Psoas muscle (tissue), 8 donors: Measurements from ENCODE around the gene ROBO3. TPM values are rescaled to one million over a fixed set of nuclear protein-coding genes. Genes with fewer than 3 reads are reported as not detected.

Experiments used
- ATAC-seq, 4 donors: fragments of 200-7000 bp; cut with Tn5 transposase; one replicate each; pipeline ENCODE4 v1.9.1; 2020; ENCODE audit warnings: moderate library complexity in 3 of 4, mild to moderate bottlenecking in 2 of 4
- DNase-seq, 2 donors: peaks; one replicate each; pipeline ENCODE4 v3.0.0-alpha.2; 2020
- H3K27ac ChIP-seq: fragments of 200-600 bp; one replicate; pipeline ENCODE4 v1.8.0; 2022
- H3K27me3 ChIP-seq, 3 donors: fragments of 200-600 bp in 1 of 3; one replicate each; pipeline versions ENCODE4 v1.6.1 to v1.8.0; 2013 to 2022; ENCODE audit warnings: low read length in 2 of 3, mild to moderate bottlenecking in 2 of 3, moderate library complexity in 1 of 3; ENCODE audit not compliant: insufficient read depth in 3 of 3
- H3K36me3 ChIP-seq, 2 donors: fragments of 200-600 bp in 1 of 2; one replicate each; pipeline versions ENCODE4 v1.6.1 to v1.8.0; 2013 to 2022; ENCODE audit warnings: low read depth in 1 of 2, mild to moderate bottlenecking in 1 of 2, moderate library complexity in 1 of 2; ENCODE audit not compliant: insufficient read depth in 1 of 2
- H3K4me1 ChIP-seq: fragments of 200-600 bp; one replicate; pipeline ENCODE4 v1.8.0; 2022
- H3K4me3 ChIP-seq: fragments of 200-600 bp; one replicate; pipeline ENCODE4 v1.8.0; 2022; ENCODE audit warnings: mild to moderate bottlenecking
- H3K9me3 ChIP-seq: fragments of 200-600 bp; one replicate; pipeline ENCODE4 v1.8.0; 2022
- CTCF ChIP-seq: fragments of 200-600 bp; IDR thresholded peaks from one replicate; pipeline ENCODE4 v1.8.0; 2022; ENCODE audit warnings: antibody characterized with exemption
- WGBS, 3 donors: extraction: QIAGEN DNeasy Blood & Tissue Kit; methylation state at CpG; one replicate each; pipeline versions ENCODE4 v1.1.6 to v1.1.7; 2013; 5-methylcytosine and 5-hydroxymethylcytosine counted together
- intact Hi-C, 2 donors: fragments of 100-400 bp; cut with DNase I; formaldehyde crosslinking; loops; one replicate each; pipeline versions ENCODE4 v1.11.0 to v1.14.2; 2022
- polyA plus RNA-seq, 3 donors: library from polyadenylated mRNA; stranded (reverse); fragments of 200-250 nt; gene quantifications; one replicate each; pipeline ENCODE4 v1.2.3, GENCODE V29; 2013
- total RNA-seq, 4 donors: library from RNA; stranded (reverse); fragmentation: NEBNext Ultra II Directional in 2 of 4; extraction: Animal tissue kit (Norgen Biotek cat#: 25700) in 2 of 4; gene quantifications; one replicate each; pipeline versions ENCODE4 v1.2.1 to v1.2.4, GENCODE V29; 2021 to 2023
- donor health status: healthy with polysubstance abuse.
- donor health status: DM: no; HTN: no; CAD: no; lungs with moderate emphysema.
- donor health status: Bipolar disorder and iron deficiency.
- donor health status: healthy.
- donor health status: DM: yes; HTN: yes; CAD: no.
- donor health status: DM: no; HTN: no; CAD: no.
- donor health status: DM: no; HTN: no; CAD: no.
- donor health status: DM: yes; HTN: yes; CAD: no.

Gene ROBO3
- total and polyA plus RNA-seq, 7 donors, result 1.7 to 3.6 (median 2.9) TPM

DNA sequence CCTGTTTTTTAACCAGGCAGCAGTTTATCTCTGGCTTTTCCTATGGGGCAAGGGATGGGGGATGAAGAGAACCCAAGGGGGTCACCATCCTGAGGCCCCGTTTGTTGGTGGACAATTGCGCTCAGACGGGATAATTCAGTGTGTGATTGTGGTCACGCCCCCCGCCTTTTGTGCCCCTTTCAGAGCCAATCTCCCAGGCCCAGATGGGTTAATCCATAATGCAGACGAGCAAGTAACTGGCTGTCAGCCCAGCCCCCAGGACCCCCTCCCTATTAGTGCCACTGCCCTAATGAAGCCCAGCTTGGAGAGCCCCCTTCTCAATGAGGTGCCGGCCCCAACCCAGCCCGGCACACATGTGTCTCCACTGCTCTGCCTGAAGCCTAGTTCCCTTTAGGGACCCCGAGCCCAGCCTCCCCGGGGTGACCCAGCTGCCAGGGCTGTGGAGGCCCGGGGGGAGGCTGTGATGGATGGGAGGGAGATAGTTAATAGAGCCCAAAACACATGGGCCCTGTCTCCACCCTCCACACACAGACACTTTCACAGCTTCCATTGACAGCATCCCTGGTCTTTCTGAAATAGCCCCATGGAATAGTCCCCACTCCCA lies 19.1 kb upstream of the ROBO3 start:
- Histone ChIP-seq H3K36me3 (no peaks in the 10 kb centered on the region), H3K27me3 (peaks cover 12 to 92% (median 32%) of the 10 kb centered on the region in 3 donors), H3K27ac (no peak overlapping the region), H3K9me3 (no peaks in the 10 kb centered on the region), H3K4me3 (no peak overlapping the region), H3K4me1 (no peaks in the 10 kb centered on the region)
- ATAC-seq (no peak), DNase-seq (no peak)
- intact Hi-C loops, result no loop called here
- 10 to 13% (median 11%) methylated on average over 11 of the region's 11 CpGs for WGBS, 3 donors
- TF ChIP-seq CTCF, result no peak

DNA sequence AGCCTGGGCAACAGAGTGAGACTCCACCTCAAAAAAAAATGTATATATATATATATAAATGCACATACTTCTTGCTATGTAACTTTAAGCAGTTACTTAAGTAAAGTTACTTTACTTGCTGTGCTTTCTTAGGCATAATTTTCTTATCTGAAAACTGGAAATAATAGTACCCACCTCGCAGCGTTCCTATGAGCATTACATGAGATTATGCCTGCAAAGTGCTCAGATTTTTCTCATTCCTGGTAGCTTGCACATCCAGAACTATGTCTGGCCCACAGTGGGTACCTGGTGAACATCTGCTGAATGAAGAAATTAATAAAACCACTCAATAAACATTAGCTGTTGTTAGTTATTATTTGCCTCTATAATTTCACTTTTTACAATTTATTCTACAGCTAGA lies 6.1 kb upstream of the ROBO3 start:
- no peaks in the 10 kb centered on the region for H3K36me3 ChIP-seq
- DNase-seq (no peak), ATAC-seq (no peak)
- H3K27me3 ChIP-seq, result peaks cover 2 to 69% (median 11%) of the 10 kb centered on the region in 3 donors
- WGBS, 3 donors, result 71 to 90% (median 85%) methylated on average over 2 of the region's 2 CpGs
- H3K4me3 ChIP-seq, result no peak overlapping the region
- no peaks in the 10 kb centered on the region for H3K9me3 ChIP-seq
- no peak for TF ChIP-seq CTCF
- H3K27ac ChIP-seq, result no peak overlapping the region
- peaks cover 5% of the 10 kb centered on the region for H3K4me1 ChIP-seq
- intact Hi-C loops, result no loop called here

DNA sequence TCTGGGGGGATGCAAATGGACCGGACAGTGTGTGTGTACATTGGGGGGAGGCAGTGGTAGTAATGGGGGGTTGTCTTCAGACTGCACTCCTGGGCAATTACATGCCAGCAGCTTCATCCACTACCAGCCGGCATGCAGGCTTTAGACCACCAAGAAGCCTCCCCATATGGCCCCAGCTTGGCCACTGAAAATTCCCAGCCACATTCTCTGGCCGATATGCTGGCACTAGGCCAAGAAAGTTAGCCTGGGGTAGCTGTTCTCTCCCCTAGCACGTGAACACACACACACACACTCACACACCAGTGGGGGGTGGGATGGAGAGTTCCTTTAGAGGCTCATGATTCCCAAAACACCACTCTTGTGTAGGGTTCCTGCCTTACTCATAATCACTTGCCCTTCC lies 3.6 kb upstream of the ROBO3 start:
- intact Hi-C loops, result no loop called here
- Histone ChIP-seq H3K9me3 (no peaks in the 10 kb centered on the region), H3K4me3 (no peak overlapping the region), H3K4me1 (peaks cover 23% of the 10 kb centered on the region), H3K27me3 (peaks cover 3 to 73% (median 27%) of the 10 kb centered on the region in 3 donors), H3K36me3 (no peaks in the 10 kb centered on the region), H3K27ac (no peak overlapping the region)
- 24 to 36% (median 27%) methylated on average over 4 of the region's 4 CpGs for WGBS, 3 donors
- no peak for TF ChIP-seq CTCF
- DNase-seq, result no peak
- no peak for ATAC-seq

- WGBS, 3 donors, result 5 to 7% (median 5%) methylated on average over 30 to 31 of the region's 31 CpGs
- Histone ChIP-seq H3K4me3 (peak overlapping the region; percentile 54), H3K27ac (no peak overlapping the region), H3K27me3 (peaks cover 3 to 81% (median 30%) of the 10 kb centered on the region in 3 donors), H3K36me3 (no peaks in the 10 kb centered on the region), H3K4me1 (peaks cover 23% of the 10 kb centered on the region), H3K9me3 (no peaks in the 10 kb centered on the region)
- TF ChIP-seq CTCF, result no peak
- intact Hi-C loops, result no loop called here
- peak in 3 of 4 donors; percentile 52 to 65 (median 63) for ATAC-seq
- no peak for DNase-seq
These were observed 2.0 kb upstream of the ROBO3 start for GRCh38 chr11:124863137-124863825.
